Osteocyte (in vitro differentiated cells): Measurements from ENCODE around the gene RTCA. TPM values are rescaled to one million over a fixed set of nuclear protein-coding genes. Genes with fewer than 3 reads are reported as not detected.
A peak's percentile ranks its signal among the peaks of the same experiment; 100 is the strongest.
"Not testable (repeated sequence)": the region's sequence is repeated elsewhere in the genome, so short reads cannot be mapped to it uniquely, and the experiment has no call there.

ENCODE experiments used
- DNase-seq: peaks from one replicate; pipeline ENCODE4 v3.0.0; 2021; ENCODE audit warnings: mixed read lengths; ENCODE audit not compliant: unreplicated experiment; ENCODE audit errors: extremely low spot score
- H3K27ac Mint-ChIP-seq: one replicate; pipeline ENCODE4 v1.8.0; 2021; ENCODE audit warnings: mild to moderate bottlenecking, mixed read lengths; ENCODE audit not compliant: unreplicated experiment
- H3K27me3 Mint-ChIP-seq: one replicate; pipeline ENCODE4 v1.8.0; 2021; ENCODE audit warnings: mixed read lengths; ENCODE audit not compliant: unreplicated experiment
- H3K36me3 Mint-ChIP-seq: one replicate; pipeline ENCODE4 v1.8.0; 2021; ENCODE audit warnings: mixed read lengths; ENCODE audit not compliant: unreplicated experiment
- H3K4me1 Mint-ChIP-seq: one replicate; pipeline ENCODE4 v1.8.0; 2021; ENCODE audit warnings: mixed read lengths; ENCODE audit not compliant: unreplicated experiment
- H3K4me3 Mint-ChIP-seq: one replicate; pipeline ENCODE4 v1.8.0; 2021; ENCODE audit warnings: mild to moderate bottlenecking, moderate library complexity, mixed read lengths; ENCODE audit not compliant: unreplicated experiment
- H3K9me3 Mint-ChIP-seq: one replicate; pipeline ENCODE4 v1.8.0; 2021; ENCODE audit warnings: mixed read lengths; ENCODE audit not compliant: unreplicated experiment
- total RNA-seq: library from RNA; stranded (reverse); gene quantifications from 2 replicates; pipeline ENCODE4 v1.2.1, GENCODE V29; 2021
- TF ChIP-seq, protein P1 (sequence below): fragments of 200-600 bp; sonication (generic); IDR thresholded peaks from 2 replicates; pipeline ENCODE4 v1.5.0; 2021; ENCODE audit warnings: antibody characterized with exemption, mild to moderate bottlenecking, moderate library complexity

Gene RTCA
- total RNA-seq, 1 donor from 2014 or later, result 30.5 TPM

DNA sequence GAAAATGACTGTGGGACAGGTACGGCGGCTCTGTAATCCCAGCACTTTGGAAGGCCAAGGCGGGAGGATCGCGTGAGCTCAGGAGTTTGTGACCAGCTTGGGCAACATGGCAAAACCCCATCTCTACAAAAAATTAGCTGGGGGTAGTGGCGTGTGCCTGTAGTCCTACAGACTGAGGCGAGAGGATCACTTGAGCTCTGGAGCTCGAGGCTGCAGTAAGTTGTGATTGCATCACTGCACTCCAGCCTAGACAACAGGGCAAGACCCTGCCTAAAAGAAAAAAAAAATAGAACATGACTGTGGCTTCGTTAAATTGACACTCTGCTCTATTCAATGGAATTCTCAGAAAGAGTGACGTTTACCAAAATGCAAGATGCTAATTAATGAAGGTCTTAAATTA is 12.5 kb upstream of the RTCA start:
- Mint-ChIP-seq H3K4me3 (no peak overlapping the region), H3K36me3 (no peaks in the 10 kb centered on the region)
- no peak for DNase-seq

DNA sequence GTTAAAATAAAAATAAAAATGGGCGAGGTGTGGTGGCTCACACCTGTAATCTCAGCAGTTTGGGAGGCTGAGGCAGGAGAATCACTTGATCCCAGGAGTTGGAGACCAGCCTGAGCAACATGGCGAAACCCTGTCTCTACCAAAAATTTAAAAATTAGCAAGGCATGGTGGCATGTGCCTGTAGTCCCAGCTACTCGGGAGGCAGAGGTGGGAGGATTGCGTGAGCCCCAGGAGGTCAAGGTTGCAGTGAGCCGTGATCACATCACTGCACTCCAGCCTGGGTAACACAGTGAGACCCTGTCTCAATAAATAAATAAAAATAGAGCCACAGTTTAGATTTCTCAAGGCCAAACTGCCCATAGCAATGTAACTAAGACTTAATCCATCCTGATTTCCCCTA is 9.7 kb upstream of the RTCA start:
- not testable (repeated sequence) for H3K4me1 Mint-ChIP-seq, H3K4me3 Mint-ChIP-seq, H3K36me3 Mint-ChIP-seq, DNase-seq, H3K9me3 Mint-ChIP-seq, H3K27ac Mint-ChIP-seq
- H3K27me3 Mint-ChIP-seq, result peaks cover 36% of the 10 kb centered on the region

More for the DNA sequence above, 12.5 kb upstream of the RTCA start:
- Mint-ChIP-seq H3K27me3 (peaks cover 36% of the 10 kb centered on the region), H3K9me3 (no peaks in the 10 kb centered on the region), H3K27ac (no peak overlapping the region), H3K4me1 (no peaks in the 10 kb centered on the region)
- TF ChIP-seq, protein P1, sequence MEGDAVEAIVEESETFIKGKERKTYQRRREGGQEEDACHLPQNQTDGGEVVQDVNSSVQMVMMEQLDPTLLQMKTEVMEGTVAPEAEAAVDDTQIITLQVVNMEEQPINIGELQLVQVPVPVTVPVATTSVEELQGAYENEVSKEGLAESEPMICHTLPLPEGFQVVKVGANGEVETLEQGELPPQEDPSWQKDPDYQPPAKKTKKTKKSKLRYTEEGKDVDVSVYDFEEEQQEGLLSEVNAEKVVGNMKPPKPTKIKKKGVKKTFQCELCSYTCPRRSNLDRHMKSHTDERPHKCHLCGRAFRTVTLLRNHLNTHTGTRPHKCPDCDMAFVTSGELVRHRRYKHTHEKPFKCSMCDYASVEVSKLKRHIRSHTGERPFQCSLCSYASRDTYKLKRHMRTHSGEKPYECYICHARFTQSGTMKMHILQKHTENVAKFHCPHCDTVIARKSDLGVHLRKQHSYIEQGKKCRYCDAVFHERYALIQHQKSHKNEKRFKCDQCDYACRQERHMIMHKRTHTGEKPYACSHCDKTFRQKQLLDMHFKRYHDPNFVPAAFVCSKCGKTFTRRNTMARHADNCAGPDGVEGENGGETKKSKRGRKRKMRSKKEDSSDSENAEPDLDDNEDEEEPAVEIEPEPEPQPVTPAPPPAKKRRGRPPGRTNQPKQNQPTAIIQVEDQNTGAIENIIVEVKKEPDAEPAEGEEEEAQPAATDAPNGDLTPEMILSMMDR, result no peak

DNA sequence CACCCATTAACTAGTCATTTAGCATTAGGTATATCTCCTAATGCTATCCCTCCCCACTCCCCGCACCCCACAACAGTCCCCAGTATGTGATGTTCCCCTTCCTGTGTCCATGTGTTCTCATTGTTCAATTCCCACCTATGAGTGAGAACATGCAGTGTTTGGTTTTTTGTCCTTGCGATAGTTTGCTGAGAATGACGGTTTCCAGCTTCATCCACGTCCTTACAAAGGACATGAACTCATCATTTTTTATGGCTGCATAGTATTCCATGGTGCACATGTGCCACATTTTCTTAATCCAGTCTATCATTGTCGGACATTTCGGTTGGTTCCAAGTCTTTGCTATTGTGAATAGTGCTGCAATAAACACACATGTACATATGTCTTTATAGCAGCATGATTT is 7.6 kb upstream of the RTCA start:
- not testable (repeated sequence) for DNase-seq, H3K4me1 Mint-ChIP-seq, H3K9me3 Mint-ChIP-seq, H3K27ac Mint-ChIP-seq, H3K4me3 Mint-ChIP-seq, H3K36me3 Mint-ChIP-seq
- H3K27me3 Mint-ChIP-seq, result peaks cover 22% of the 10 kb centered on the region

DNA sequence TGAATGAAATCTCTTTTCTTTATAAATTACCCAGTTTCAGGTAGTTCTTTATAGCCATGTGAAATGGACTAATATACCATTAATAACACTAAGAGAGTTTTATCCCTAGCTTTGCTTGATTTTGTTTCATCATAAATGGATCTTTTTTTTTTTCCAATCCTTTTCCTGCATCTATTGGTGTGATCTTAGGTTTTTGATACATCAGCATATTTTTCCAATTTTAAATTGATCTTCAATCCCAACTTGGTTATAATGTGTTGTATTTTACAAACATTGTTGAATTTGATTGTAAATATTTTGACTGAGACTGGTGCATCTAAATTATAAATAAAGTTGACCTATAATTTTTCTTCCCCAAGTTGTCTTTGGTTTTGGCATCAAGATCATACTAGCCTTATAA is 4.3 kb upstream of the RTCA start:
- peaks cover 6% of the 10 kb centered on the region for H3K4me1 Mint-ChIP-seq
- H3K27ac Mint-ChIP-seq, result no peak overlapping the region
- no peak for DNase-seq
- H3K27me3 Mint-ChIP-seq, result no peaks in the 10 kb centered on the region
- peaks cover 8% of the 10 kb centered on the region for H3K9me3 Mint-ChIP-seq
- TF ChIP-seq, protein P1, result no peak
- peaks cover 17% of the 10 kb centered on the region for H3K36me3 Mint-ChIP-seq
- no peak overlapping the region for H3K4me3 Mint-ChIP-seq

DNA sequence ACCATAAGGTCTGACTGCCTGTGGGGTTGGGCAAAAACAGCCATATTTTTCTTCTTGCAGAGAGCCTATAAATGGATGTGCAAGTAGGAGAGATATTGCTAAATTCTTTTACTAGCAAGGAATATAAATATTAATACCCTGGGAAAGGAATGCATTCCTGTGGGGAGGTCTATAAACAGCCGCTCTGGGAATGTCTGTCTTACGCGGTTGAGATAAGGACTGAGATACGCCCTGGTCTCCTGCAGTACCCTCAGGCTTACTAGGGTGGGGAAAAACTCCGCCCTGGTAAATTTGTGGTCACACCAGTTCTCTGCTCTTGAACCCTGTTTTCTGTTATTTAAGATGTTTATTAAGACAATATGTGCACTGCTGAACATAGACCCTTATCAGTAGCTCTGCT is 1.9 kb upstream of the RTCA start:
- not testable (repeated sequence) for H3K27me3 Mint-ChIP-seq, H3K27ac Mint-ChIP-seq, DNase-seq, H3K4me3 Mint-ChIP-seq, H3K9me3 Mint-ChIP-seq
- H3K36me3 Mint-ChIP-seq, result peaks cover 21% of the 10 kb centered on the region
- peaks cover 13% of the 10 kb centered on the region for H3K4me1 Mint-ChIP-seq

DNA sequence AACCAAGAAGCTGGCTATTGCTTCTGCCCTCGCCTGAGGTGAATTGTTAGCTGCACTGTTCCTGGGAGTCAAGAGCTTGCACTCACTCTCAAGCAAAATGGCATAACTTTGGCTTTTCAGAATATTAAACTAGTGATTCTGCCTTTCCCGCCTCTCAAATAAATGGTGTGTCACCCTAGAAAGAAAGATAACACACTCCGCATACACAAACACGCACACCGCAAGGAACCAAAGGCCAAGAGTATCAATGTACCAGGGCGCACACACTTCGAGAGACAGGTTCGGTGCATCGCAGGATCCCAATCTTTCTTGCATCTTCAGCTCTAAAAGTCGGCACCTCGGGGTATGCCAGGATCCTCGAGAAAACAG is 470 bp upstream of the RTCA start:
- peaks cover 26% of the 10 kb centered on the region for H3K36me3 Mint-ChIP-seq
- H3K4me3 Mint-ChIP-seq, result peak overlapping the region; percentile 100
- H3K27ac Mint-ChIP-seq, result peak overlapping the region; percentile 96
- TF ChIP-seq, protein P1, result no peak
- H3K9me3 Mint-ChIP-seq, result peaks cover 8% of the 10 kb centered on the region
- peaks cover 16% of the 10 kb centered on the region for H3K4me1 Mint-ChIP-seq
- no peaks in the 10 kb centered on the region for H3K27me3 Mint-ChIP-seq
- no peak for DNase-seq

DNA sequence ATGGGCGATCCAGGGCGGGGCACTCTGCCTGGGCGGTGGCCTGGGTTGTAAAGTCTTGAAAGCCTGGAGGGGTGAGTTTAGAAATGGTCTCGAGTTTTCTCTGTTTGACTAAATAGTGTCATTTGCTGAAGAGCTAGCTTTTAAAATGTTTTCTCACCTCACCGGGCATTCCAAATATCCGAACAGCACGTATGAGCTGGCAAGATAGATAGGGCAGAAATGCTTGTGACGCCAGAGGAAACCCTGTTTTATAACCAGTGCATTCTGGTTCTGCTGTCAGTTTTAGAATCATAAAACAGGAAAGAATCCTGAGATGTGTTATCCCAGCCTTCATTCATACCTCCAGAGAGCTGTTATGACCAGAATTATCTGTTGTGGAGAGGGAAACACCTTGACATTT is 725 bp downstream of the RTCA start:
- DNase-seq, result no peak
- Mint-ChIP-seq H3K27me3 (no peaks in the 10 kb centered on the region), H3K4me1 (peaks cover 16% of the 10 kb centered on the region), H3K27ac (peak overlapping the region; percentile 96), H3K4me3 (peak overlapping the region; percentile 100), H3K36me3 (peaks cover 33% of the 10 kb centered on the region), H3K9me3 (peaks cover 8% of the 10 kb centered on the region)
- TF ChIP-seq, protein P1, result no peak
